ENCODE measurements around the gene NIN. TPM values are rescaled to one million over a fixed set of nuclear protein-coding genes. Genes with fewer than 3 reads are reported as not detected.

NIN gene
- total and polyA plus RNA-seq, 4 donors = 1.7 to 11.1 (median 4.0) TPM

- no peak overlapping the region for H3K4me3 ChIP-seq (ENCODE audit: low read depth in 1 of 3, low read length in 3 of 3)
- H3K9me3 ChIP-seq (ENCODE audit: control insufficient read depth in 4 of 4, low read length in 3 of 4) = no peaks in the 10 kb centered on the region
- H3K27me3 ChIP-seq (ENCODE audit: control insufficient read depth in 4 of 4, insufficient read depth in 4 of 4, low read length in 3 of 4) = no peaks in the 10 kb centered on the region
- TF ChIP-seq MAX (IDR thresholded peaks at IDR 0.05) = no peak
- no peak for TF ChIP-seq HNF4G (IDR thresholded peaks at IDR 0.05)
- no peak for TF ChIP-seq EGR1 (IDR thresholded peaks at IDR 0.05; ENCODE audit: low read depth in 2 of 2)
- no peak for TF ChIP-seq NR2F2 (IDR thresholded peaks at IDR 0.05)
- no peak for TF ChIP-seq RAD21 (IDR thresholded peaks at IDR 0.05)
- TF ChIP-seq RXRA (IDR thresholded peaks at IDR 0.05) = no peak
- TF ChIP-seq REST (IDR thresholded peaks at IDR 0.05) = no peak
- no peak for TF ChIP-seq SP1 (IDR thresholded peaks at IDR 0.05)
- no peaks in the 10 kb centered on the region for H3K36me3 ChIP-seq (ENCODE audit: control insufficient read depth in 4 of 4, insufficient read depth in 3 of 4, low read depth in 1 of 4, low read length in 3 of 4)
- H3K27ac ChIP-seq (ENCODE audit: low read depth in 1 of 2, low read length in 2 of 2) = no peak overlapping the region
- WGBS = 95% methylated on average over 8 of the region's 8 CpGs
- no peak for DNase-seq (ENCODE audit: low spot score)
- H3K4me1 ChIP-seq (ENCODE audit: control insufficient read depth in 4 of 4, insufficient read depth in 4 of 4, low read length in 3 of 4) = no peaks in the 10 kb centered on the region
- H3K9ac ChIP-seq (ENCODE audit: low read depth in 1 of 2, low read length in 2 of 2) = no peak overlapping the region
Measured at GRCh38 chr14:50846226-50846880, 15.4 kb upstream of the NIN start.

- Histone ChIP-seq H3K4me3 (ENCODE audit: low read depth in 1 of 3, low read length in 3 of 3) (no peak overlapping the region), H3K9ac (ENCODE audit: low read depth in 1 of 2, low read length in 2 of 2) (no peak overlapping the region), H3K36me3 (ENCODE audit: control insufficient read depth in 4 of 4, insufficient read depth in 3 of 4, low read depth in 1 of 4, low read length in 3 of 4) (no peaks in the 10 kb centered on the region), H3K4me1 (ENCODE audit: control insufficient read depth in 4 of 4, insufficient read depth in 4 of 4, low read length in 3 of 4) (no peaks in the 10 kb centered on the region), H3K27ac (ENCODE audit: low read depth in 1 of 2, low read length in 2 of 2) (no peak overlapping the region), H3K9me3 (ENCODE audit: control insufficient read depth in 4 of 4, low read length in 3 of 4) (no peaks in the 10 kb centered on the region), H3K27me3 (ENCODE audit: control insufficient read depth in 4 of 4, insufficient read depth in 4 of 4, low read length in 3 of 4) (no peaks in the 10 kb centered on the region)
- TF ChIP-seq MAX (IDR thresholded peaks at IDR 0.05) (no peak), HNF4G (IDR thresholded peaks at IDR 0.05) (no peak), FOXA2 (IDR thresholded peaks at IDR 0.05) (no peak), NR2F2 (IDR thresholded peaks at IDR 0.05) (no peak), CTCF (IDR thresholded peaks at IDR 0.05; ENCODE audit: low read depth, low read length, missing input control) (no peak), SP1 (IDR thresholded peaks at IDR 0.05) (no peak), ZBTB33 (IDR thresholded peaks at IDR 0.05) (no peak), RXRA (IDR thresholded peaks at IDR 0.05) (no peak), TAF1 (conservative IDR thresholded peaks at IDR 0.05) (no peak), GABPA (IDR thresholded peaks at IDR 0.05 in 1 of 2, conservative IDR thresholded peaks at IDR 0.05 in 1 of 2) (no peak), EGR1 (IDR thresholded peaks at IDR 0.05; ENCODE audit: low read depth in 2 of 2) (no peak), JUND (IDR thresholded peaks at IDR 0.05) (no peak), FOXA1 (IDR thresholded peaks at IDR 0.05) (no peak), RAD21 (IDR thresholded peaks at IDR 0.05) (no peak)
- 87% methylated on average over 3 of the region's 3 CpGs for WGBS
- DNase-seq (ENCODE audit: low spot score) = no peak
Measured at GRCh38 chr14:50845166-50845565, 14.2 kb upstream of the NIN start.

Data from liver (tissue), 9 donors.